ENCODE data around the gene PSMB3.

Gene PSMB3

GRCh38 chr17:38706505-38707216 lies 45.9 kb upstream of the PSMB3 start:
- no peak for TF ChIP-seq CTCF (IDR thresholded peaks at IDR 0.05; ENCODE audit: low read depth, low read length)
- DNase-seq (ENCODE audit: extremely low read depth, low read depth), result no peak

DNA sequence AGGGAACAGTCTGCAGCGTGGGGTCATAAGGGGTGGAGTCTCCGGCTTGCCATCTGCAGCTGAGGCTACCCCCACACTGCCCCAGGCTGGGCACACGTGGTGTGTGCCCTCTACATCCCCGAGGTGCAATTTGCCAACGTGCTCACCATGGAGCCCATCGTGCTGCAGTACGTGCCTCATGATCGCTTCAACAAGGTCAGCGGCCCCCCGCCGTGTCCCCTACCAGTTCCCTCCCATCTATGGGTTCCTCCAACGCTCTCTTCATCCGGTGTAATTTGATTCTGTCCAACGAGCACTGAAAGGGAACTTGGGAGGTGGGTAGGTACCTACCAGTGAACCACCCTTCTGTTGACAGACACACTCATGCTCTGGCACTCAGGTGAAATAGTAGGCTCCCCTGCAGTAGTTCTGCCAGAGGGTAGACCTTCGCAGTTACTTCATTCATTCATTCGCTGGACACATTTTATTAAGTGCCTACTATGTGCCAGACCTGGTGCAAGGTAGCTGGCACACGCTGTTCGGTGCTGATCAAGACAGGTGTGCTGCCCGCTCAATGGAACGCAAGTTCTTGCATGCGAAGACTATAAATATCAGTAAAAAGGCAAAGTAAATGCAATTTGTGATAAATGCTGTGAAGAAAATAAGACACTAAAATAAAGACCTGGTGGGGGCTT lies 44.7 kb upstream of the PSMB3 start:
- TF ChIP-seq CTCF (IDR thresholded peaks at IDR 0.05; ENCODE audit: low read depth, low read length), result no peak

GRCh38 chr17:38709104-38709820 lies 43.3 kb upstream of the PSMB3 start:
- TF ChIP-seq CTCF (IDR thresholded peaks at IDR 0.05; ENCODE audit: low read depth, low read length), result no peak
- no peak for DNase-seq (ENCODE audit: extremely low read depth, low read depth)

More for the DNA sequence above, 44.7 kb upstream of the PSMB3 start:
- no peak for DNase-seq (ENCODE audit: extremely low read depth, low read depth)

DNA sequence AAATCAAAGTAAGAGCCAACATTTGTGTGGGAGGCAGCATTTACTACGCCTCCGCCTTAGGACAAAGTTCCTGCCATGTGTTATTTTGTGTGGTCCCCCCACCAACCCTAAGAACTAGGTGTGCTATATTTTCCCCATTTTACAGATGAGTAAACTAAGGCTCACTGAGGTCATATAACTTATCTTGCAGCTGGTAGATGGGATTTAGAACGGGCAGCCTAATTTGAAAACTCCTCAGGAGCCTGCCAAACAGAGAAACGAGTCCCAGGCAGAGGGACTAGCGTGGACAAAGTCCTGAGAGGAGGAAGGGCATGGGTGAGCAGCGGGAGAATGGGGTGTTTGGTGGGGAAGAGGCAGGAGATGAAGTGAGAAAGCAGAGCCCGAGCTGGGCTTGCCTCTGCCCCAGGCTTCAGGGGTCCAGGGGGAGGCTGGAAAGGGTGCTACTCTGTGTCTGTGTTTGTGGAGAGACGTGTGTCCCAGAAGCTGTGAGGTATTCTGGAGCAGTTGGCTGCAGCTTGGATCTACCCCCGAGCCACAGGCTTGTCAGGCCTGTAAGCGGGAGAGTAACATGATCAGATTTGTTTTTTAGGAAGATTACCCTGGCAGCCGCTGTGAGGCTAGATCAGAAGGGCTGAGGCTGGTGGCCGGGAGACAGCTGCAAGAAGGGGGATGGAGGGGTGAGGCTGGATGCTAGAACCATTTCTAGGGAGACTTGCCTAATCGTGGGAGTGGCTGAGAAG lies 42.5 kb upstream of the PSMB3 start:
- TF ChIP-seq CTCF (IDR thresholded peaks at IDR 0.05; ENCODE audit: low read depth, low read length), result no peak
- DNase-seq (ENCODE audit: extremely low read depth, low read depth), result no peak

GRCh38 chr17:38710604-38710962 lies 42.0 kb upstream of the PSMB3 start:
- no peak for TF ChIP-seq CTCF (IDR thresholded peaks at IDR 0.05; ENCODE audit: low read depth, low read length)
- no peak for DNase-seq (ENCODE audit: extremely low read depth, low read depth)

DNA sequence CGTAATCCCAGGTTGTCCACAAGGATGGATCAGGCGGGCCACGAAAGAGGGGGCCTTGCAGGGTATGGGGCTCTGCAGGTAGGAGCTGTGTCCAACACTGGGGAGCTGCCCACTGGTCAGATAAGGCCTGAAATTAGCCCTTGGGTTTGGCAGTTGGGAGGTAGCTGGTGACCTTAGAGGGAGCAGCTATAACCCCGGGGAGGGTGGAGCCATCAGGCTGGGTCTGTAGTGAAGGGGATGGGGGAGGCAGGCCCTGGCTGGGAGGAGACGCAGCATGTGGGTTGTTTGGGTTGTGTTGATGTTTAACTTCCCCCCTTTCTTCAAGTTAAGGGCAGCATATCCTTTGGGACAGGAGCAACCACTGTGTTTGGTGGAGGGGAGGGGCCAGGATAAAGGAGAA lies 41.6 kb upstream of the PSMB3 start:
- no peak for TF ChIP-seq CTCF (IDR thresholded peaks at IDR 0.05; ENCODE audit: low read depth, low read length)
- DNase-seq (ENCODE audit: extremely low read depth, low read depth), result no peak
